GM19328 (cell line): ENCODE measurements around the gene BSND.

Experiments
- ATAC-seq: cut with Tn5 transposase; IDR thresholded peaks from one replicate; pipeline ENCODE4 v1.9.1; 2021; ENCODE audit warnings: mild to moderate bottlenecking, moderate library complexity; ENCODE audit not compliant: unreplicated experiment

BSND gene

DNA sequence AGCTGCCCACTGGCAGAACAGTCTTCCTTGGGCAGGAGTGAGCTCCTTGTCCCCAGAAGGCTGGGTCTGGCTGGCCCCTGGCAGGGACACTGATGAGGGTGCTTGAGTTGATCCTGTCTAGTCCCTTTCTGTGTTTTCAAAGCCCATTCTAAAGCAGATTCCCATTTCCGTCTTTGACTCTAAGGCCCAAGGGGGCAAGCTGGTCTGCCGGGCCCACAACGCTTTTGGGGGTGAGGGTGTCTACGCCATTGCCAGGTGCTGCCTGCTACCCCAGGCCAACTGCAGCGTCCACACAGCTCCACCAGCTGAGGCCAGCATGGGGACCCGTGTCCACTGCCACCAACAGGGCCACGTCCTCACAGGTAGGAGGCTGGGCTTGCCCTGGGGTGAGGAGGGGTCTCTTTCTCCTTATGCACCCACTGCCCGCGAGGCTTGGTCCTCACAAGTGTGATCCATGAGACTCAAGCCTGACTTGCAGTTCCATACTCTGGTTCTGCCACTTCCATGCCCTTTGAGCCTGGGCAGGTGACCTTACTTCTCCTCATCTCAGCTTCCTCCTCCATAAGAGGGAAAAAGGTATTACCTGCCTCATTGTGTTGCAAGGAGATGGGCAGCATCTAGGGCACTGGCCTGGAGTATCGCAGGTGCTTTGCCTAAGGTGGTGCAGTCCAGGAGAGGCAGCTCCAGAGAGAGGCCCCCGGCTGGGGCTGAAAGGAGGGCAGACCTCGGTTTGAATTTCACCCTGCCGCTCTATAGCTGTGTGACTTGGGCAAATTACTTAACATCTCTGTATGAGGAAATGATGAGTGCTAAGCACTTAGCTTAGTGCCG is 60.8 kb downstream of the BSND start:
- ATAC-seq: no peak

DNA sequence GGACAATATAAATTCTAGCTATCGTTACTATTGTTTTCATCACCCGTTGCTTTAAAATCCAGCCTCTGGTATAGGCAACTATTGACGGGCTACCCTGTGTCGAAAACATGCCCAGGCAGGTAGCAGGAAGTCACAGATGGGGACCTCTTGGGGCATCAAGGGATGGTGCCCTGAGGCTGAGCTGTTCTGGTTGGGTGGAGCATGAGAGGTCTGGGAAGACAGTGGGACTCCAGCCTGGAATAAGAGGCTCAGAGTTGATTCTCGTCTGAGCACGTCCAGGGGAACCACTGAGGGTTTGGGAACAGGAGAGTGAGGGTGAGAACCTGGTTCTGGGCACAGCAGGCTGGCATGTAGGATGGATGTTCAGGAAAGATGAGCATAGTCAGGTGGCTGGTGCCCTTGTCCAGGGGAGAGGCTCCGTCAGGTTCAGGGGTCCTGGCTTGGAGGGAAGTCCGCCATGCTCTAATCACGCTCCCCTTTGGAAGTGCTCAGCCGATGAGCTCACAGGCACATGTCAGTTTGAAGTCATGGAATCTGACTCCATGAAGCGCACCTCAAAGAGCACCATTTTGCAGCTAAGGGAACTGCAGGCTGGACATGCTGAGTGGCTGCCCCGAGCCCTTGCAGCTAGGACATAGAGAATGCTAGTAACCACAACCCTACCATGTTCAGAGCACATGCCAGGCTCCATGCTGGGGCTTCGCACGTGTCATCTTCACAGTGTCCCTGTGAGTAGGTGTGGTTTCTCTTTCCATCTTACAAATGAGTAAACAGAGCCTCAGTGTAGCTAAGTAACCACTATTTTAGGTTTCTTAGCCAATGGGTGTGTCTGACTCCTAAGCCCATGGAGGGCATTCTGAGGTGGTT is 61.6 kb downstream of the BSND start:
- no peak for ATAC-seq

DNA sequence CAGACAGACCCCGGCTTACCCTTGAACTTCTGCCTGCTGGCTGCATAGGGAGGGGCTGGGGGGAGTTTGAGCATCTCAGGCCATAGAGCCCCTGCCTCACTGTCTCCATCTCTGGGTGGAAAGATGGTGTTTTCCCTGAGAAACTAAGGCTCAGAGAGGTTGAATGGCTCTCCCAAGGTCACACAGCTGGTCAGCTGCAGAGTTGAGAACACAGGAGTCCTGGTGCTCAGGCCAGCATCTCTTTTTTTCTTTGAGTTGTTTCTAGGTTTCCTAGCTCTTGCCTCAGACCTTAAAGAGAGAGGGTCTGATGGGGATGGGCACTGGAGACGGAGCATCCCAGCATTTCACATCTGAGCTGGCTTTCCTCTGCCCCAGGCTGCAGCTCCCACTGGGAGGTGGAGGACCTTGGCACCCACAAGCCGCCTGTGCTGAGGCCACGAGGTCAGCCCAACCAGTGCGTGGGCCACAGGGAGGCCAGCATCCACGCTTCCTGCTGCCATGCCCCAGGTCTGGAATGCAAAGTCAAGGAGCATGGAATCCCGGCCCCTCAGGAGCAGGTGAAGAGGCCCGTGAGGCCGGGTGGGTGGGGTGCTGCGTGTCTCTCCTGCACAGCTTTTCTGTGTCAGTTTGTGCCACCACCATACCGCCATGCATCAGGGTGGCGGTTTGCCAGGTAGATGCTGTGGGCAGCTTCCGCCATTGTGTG is 62.4 kb downstream of the BSND start:
- no peak for ATAC-seq
